BJ (cell line): ENCODE data around the gene SEMA4B. TPM values are rescaled to one million over a fixed set of nuclear protein-coding genes. Genes with fewer than 3 reads are reported as not detected.

Experiments
- CTCF ChIA-PET: fragments of 350-600 bp; formaldehyde crosslinking; extraction: SDS; loops from one replicate; lab custom pipeline; 2021; ENCODE audit warnings: antibody characterized with exemption, inconsistent platforms; lab: Yijun Ruan, JAX
- POLR2A ChIA-PET: fragments of 300-600 bp; sonication (Branson Sonifier 250); formaldehyde crosslinking; extraction: SDS; loops from one replicate; lab custom pipeline; 2021; ENCODE audit warnings: antibody characterized with exemption; lab: Charles Lee
- DNase-seq: peaks from one replicate; pipeline ENCODE4 v3.0.0-alpha.2; 2011; ENCODE audit warnings: low read depth
- H3K27me3 ChIP-seq: 2 replicates; pipeline ENCODE4 v1.6.0; 2011; ENCODE audit warnings: low read length; ENCODE audit not compliant: control insufficient read depth, insufficient read depth
- H3K36me3 ChIP-seq: 2 replicates; pipeline ENCODE4 v1.5.1; 2011; ENCODE audit warnings: low read length; ENCODE audit not compliant: control insufficient read depth, insufficient read depth
- H3K4me3 ChIP-seq: 2 replicates; pipeline ENCODE4 v1.5.1; 2011; ENCODE audit warnings: low read depth, mild to moderate bottlenecking, control low read depth, low read length
- polyA plus RNA-seq: library from polyadenylated mRNA; depleted of rRNA; stranded (reverse); fragments of >200 nt; gene quantifications from 2 replicates; pipeline ENCODE4 v1.2.3, GENCODE V29; 2011
- TF ChIP-seq, protein P1 (sequence below): IDR thresholded peaks from 2 replicates; pipeline ENCODE4 v1.5.1; 2011; ENCODE audit warnings: low read depth, mild to moderate bottlenecking, control low read depth, inconsistent platforms, low read length, moderate library complexity; ENCODE audit not compliant: insufficient read depth

The SEMA4B gene
- polyA plus RNA-seq, 1 experiment = 17.5 TPM

DNA sequence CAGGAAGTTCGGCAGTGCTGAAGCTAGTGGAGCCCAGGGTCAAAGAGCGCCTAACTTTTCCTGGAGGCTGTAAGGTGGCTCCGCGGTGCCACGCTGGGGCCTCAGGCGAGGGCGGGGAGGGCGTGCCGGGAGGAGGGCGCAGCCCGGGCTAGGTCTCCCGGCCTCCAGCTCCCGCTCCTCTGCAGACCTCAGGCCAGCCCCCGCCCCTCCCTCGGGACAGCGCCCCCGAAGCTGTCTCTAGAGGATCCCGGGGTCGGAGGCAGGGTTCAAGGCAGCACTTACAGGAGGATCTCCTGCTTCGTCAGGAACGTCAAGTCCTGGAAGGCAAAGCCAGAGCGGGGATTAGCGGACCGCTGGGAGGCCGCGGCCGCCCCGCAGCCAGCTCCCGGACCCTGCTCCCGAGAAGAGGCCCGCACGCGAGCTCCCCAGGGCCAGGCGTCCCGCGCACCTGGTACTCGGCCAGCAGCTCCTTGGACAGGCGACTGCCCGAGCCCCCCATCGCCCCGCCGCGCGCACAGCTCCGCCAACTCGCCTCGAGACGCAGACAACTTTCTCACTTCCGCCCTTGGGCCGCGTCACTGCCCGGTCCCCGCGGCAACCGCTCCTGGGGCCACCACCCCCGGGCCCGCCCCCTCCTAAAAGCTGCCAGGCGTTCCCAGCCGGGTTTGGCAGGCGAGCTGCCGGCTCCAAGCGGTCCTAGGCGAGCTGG is 32.4 kb downstream of the SEMA4B start, which contains the start of gene CIB1:
TSS of gene CIB1 (minus strand) at position 555 of the 709 bp plus-strand sequence. CDS start at position 499, 56 bp downstream.
- peak; percentile 76 for DNase-seq
- Histone ChIP-seq H3K36me3 (peaks cover 17% of the 10 kb centered on the region), H3K27me3 (no peaks in the 10 kb centered on the region), H3K4me3 (peak within 1 kb of the TSS; percentile 92)
- POLR2A ChIA-PET = interaction anchor here (0.6 to 0.9 kb wide), 8 partner anchors 19 to 363 kb away, joined by 3 to 14 read pairs (median 4); partner anchors contain the start of gene ZNF710
- TF ChIP-seq, protein P1, sequence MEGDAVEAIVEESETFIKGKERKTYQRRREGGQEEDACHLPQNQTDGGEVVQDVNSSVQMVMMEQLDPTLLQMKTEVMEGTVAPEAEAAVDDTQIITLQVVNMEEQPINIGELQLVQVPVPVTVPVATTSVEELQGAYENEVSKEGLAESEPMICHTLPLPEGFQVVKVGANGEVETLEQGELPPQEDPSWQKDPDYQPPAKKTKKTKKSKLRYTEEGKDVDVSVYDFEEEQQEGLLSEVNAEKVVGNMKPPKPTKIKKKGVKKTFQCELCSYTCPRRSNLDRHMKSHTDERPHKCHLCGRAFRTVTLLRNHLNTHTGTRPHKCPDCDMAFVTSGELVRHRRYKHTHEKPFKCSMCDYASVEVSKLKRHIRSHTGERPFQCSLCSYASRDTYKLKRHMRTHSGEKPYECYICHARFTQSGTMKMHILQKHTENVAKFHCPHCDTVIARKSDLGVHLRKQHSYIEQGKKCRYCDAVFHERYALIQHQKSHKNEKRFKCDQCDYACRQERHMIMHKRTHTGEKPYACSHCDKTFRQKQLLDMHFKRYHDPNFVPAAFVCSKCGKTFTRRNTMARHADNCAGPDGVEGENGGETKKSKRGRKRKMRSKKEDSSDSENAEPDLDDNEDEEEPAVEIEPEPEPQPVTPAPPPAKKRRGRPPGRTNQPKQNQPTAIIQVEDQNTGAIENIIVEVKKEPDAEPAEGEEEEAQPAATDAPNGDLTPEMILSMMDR = no peak; the same call in 1 of the 2 replicates
- CTCF ChIA-PET = interaction anchor here (0.7 to 5.2 kb wide), 6 partner anchors 10 to 134 kb away, joined by 3 to 46 read pairs (median 4); no protein-coding TSS in a partner anchor

DNA sequence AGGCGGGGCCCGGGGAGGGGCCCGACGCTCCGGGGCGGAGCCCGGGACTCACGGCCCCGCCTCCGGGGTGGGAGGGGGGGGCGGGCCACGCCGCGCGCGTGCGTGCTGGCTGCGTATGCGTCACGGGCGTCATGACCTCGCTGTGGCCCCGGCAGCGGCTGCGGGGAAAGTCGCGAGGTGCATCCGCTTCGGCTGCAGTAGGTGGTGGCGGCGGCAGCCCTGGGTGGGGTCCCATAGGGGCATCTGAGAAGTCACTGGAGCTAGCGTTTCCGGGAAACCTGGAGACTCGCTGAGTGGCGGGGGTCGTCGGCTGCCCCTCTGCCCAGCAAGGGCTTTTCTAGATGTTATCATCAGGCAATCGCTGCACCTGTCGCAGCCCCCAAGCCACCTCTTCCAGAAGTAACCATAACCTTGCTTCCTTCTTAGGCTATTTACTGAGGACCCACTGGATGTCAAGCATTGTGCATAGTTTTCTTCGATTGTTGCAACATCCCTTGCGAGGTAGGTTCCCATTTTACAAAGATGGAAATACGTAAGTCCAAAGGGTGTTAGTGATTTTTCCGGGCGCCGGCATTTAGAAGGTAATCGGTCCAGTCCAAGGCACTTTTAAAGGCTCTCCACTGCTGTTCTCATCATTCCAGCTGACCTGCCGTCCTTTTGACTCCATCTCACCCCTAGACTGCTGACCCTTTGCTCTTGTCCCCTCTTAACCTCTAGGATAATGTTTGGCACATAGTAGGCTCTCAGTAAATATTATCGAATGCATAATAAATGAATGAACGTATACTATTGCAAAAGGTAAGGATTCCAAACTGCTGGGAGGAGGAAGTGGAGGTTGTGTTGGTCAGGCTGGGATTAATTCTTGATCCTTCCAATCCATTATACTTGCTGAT is 33.2 kb downstream of the SEMA4B start, which contains the start of gene GDPGP1:
TSS of gene GDPGP1 (plus strand) at position 114 of the 893 bp plus-strand sequence. CDS start 6,700 bp downstream, outside the sequence.
- DNase-seq = no peak
- no peaks in the 10 kb centered on the region for H3K27me3 ChIP-seq
- TF ChIP-seq, protein P1 = no peak
- peaks cover 13% of the 10 kb centered on the region for H3K36me3 ChIP-seq
- ChIA-PET POLR2A (interaction anchor here (0.6 kb wide), 5 partner anchors 34 to 362 kb away, joined by 3 to 14 read pairs (median 7); no protein-coding TSS in a partner anchor), CTCF (interaction anchor here (1.2 to 5.2 kb wide), 3 partner anchors 13 to 135 kb away, joined by 3 to 46 read pairs (median 4); no protein-coding TSS in a partner anchor)
- H3K4me3 ChIP-seq = peak within 1 kb of the TSS; percentile 92

DNA sequence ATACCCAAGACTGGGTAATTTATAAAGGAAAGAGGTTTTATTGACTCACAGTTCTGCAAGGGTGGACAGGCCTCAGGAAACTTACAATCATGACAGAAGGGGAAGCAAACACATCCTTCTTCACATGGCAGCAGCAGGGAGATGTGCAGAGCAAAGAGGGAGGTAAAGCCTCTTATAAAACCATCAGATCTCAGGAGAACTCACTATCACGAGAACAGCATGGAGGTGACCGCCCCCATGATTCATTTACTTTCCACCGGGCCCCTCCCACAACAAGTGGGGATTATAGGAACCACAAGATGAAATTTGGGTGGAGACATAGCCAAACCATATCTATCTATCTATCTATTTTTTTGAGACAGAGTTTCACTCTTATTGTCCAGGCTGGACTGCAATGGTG is 38.2 kb downstream of the SEMA4B start:
- DNase-seq = no peak
- ChIA-PET POLR2A (no interaction called here), CTCF (interaction anchor here (0.7 to 1.9 kb wide), 2 partner anchors 10 to 61 kb away, joined by 4 to 6 read pairs; partner anchors contain the start of gene TTLL13)
- Histone ChIP-seq H3K4me3 (no peak overlapping the region), H3K36me3 (peaks cover 6% of the 10 kb centered on the region), H3K27me3 (no peaks in the 10 kb centered on the region)
- TF ChIP-seq, protein P1 = no peak

DNA sequence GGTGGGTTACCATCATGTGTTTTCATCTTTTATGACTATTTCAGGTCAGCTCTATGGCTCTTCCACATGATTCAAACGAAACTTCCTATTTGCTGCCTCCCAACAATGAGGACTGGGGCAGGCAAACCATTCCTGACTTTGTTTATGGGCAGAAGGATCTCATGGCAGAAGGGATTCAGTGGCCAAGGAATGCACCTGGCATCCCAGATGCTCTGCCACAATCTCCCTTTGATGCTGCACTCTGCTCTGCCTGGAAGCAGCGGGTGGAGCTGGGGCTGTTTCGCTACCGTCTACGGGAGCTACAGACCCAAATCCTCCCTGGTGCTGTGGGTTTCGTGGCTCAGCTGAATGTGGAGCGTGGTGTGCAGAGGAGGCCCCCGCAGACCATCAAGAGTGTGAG is 39.7 kb downstream of the SEMA4B start:
- DNase-seq = no peak
- Histone ChIP-seq H3K4me3 (no peak overlapping the region), H3K27me3 (no peaks in the 10 kb centered on the region), H3K36me3 (peaks cover 6% of the 10 kb centered on the region)
- POLR2A ChIA-PET = interaction anchor here (0.6 kb wide), 1 partner anchor 1348 kb away, joined by 3 read pairs; no protein-coding TSS in a partner anchor
- CTCF ChIA-PET = no interaction called here
- TF ChIP-seq, protein P1 = no peak
